Measurements from ENCODE around the gene ADGRL1. TPM values are rescaled to one million over a fixed set of nuclear protein-coding genes. Genes with fewer than 3 reads are reported as not detected.

The ADGRL1 gene
- total and polyA plus RNA-seq, 2 donors (not counting 3 experiments of a cell fraction or from before 2014, with no cell fraction given), result 7.3 to 8.3 TPM

DNA sequence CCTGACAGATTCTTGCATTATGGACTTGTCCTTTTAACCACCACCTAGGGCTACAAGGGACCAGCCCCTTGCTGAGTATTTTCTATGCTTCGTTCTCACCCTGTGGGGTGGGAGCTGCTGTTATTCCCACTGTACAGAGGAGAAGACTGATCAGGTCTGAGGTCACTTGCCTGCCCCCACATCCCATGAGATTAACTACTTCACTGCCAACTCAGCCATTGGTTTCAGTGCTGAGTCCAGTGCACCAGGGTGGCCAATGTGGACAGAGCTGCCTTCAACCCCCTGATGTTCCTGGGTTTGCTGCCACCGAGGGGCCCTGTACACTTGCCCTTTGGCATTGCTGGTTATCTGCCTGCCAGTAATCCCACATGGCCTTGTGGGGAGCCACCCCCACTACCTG lies 95.3 kb downstream of the ADGRL1 start:
- CTCF ChIA-PET, result no interaction called here
- no peak overlapping the region for H3K4me2 ChIP-seq (ENCODE audit: insufficient read depth, low read length)
- peaks cover 14% of the 10 kb centered on the region for H3K79me2 ChIP-seq (ENCODE audit: control insufficient read depth, insufficient read depth, low read length)
- H4K20me1 ChIP-seq (replicated peaks; ENCODE audit: control insufficient read depth, extremely low read depth, insufficient read depth, low read length), result no peaks in the 10 kb centered on the region
- DNase-seq (ENCODE audit: low read depth, low spot score), result no peak
- no TSS peak for BruUV-seq (replicated peaks)
- dilution Hi-C loops (cut with MboI; ENCODE audit: extremely low pct_ligation_motif_present, low sequenced_read_pairs) (no loop called here), intact Hi-C loops (cut with micrococcal nuclease) (no loop called here)
- H3K4me3 ChIP-seq (replicated peaks in 1 of 3; ENCODE audit: insufficient read depth in 1 of 3, low read depth in 1 of 3, low read length in 3 of 3), result no peak overlapping the region
- H3K9me1 ChIP-seq (replicated peaks; ENCODE audit: control insufficient read depth, extremely low read depth, insufficient read depth, low read length), result no peaks in the 10 kb centered on the region
- no peaks in the 10 kb centered on the region for H3K27me3 ChIP-seq (ENCODE audit: control insufficient read depth in 2 of 2, insufficient read depth in 2 of 2, low read length in 2 of 2)
- no peak for TF ChIP-seq POLR2AphosphoS5 (IDR thresholded peaks at IDR 0.05; ENCODE audit: insufficient read depth, low read depth, low read length)
- TF ChIP-seq, protein P1, sequence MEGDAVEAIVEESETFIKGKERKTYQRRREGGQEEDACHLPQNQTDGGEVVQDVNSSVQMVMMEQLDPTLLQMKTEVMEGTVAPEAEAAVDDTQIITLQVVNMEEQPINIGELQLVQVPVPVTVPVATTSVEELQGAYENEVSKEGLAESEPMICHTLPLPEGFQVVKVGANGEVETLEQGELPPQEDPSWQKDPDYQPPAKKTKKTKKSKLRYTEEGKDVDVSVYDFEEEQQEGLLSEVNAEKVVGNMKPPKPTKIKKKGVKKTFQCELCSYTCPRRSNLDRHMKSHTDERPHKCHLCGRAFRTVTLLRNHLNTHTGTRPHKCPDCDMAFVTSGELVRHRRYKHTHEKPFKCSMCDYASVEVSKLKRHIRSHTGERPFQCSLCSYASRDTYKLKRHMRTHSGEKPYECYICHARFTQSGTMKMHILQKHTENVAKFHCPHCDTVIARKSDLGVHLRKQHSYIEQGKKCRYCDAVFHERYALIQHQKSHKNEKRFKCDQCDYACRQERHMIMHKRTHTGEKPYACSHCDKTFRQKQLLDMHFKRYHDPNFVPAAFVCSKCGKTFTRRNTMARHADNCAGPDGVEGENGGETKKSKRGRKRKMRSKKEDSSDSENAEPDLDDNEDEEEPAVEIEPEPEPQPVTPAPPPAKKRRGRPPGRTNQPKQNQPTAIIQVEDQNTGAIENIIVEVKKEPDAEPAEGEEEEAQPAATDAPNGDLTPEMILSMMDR (IDR thresholded peaks at IDR 0.05; ENCODE audit: extremely low read depth in 1 of 2, insufficient read depth in 1 of 2, low read depth in 1 of 2, low read length in 2 of 2), result no peak
- no peak for TF ChIP-seq GATA2 (IDR thresholded peaks at IDR 0.05; ENCODE audit: insufficient read depth, insufficient read length, low read depth, low read length)
- TF ChIP-seq POLR2A (IDR thresholded peaks at IDR 0.05; ENCODE audit: low read depth, low read length), result no peak
- TF ChIP-seq MYC (IDR thresholded peaks at IDR 0.05; ENCODE audit: low read depth, low read length), result no peak
- TF ChIP-seq, protein P2, sequence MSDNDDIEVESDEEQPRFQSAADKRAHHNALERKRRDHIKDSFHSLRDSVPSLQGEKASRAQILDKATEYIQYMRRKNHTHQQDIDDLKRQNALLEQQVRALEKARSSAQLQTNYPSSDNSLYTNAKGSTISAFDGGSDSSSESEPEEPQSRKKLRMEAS (IDR thresholded peaks at IDR 0.05; ENCODE audit: insufficient read depth, insufficient read length), result no peak
- TF ChIP-seq FOS (IDR thresholded peaks at IDR 0.05; ENCODE audit: borderline replicate concordance, insufficient read depth, low read length), result no peak
- TF ChIP-seq JUN (IDR thresholded peaks at IDR 0.05; ENCODE audit: borderline replicate concordance, insufficient read depth, insufficient read length, low read depth), result no peak
- TF ChIP-seq EZH2 (IDR thresholded peaks at IDR 0.05; ENCODE audit: borderline replicate concordance, low read depth, low read length, severe bottlenecking), result no peak
- H2AFZ ChIP-seq (ENCODE audit: low read depth, low read length), result no peak overlapping the region
- POLR2A ChIA-PET, result no interaction called here
- H3K9ac ChIP-seq (replicated peaks; ENCODE audit: extremely low read depth, insufficient read depth, low read length), result no peak overlapping the region
- H3K36me3 ChIP-seq (ENCODE audit: control insufficient read depth in 2 of 2, extremely low read depth in 1 of 2, insufficient read depth in 2 of 2, low read length in 2 of 2), result peaks cover 0 to 2% of the 10 kb centered on the region in 2 experiments
- H3K9me3 ChIP-seq (replicated peaks; ENCODE audit: control insufficient read depth, insufficient read depth, low read length), result no peaks in the 10 kb centered on the region
- no peak for FAIRE-seq
- H3K27ac ChIP-seq (ENCODE audit: insufficient read depth, low read depth, low read length), result no peak overlapping the region
- H3K4me1 ChIP-seq (ENCODE audit: control insufficient read depth, extremely low read depth, insufficient read depth, low read length), result peaks cover 14% of the 10 kb centered on the region
